Measurements from ENCODE around the gene GNRH2.
"Not testable (repeated sequence)": the region's sequence is repeated elsewhere in the genome, so short reads cannot be mapped to it uniquely, and the experiment has no call there.

GNRH2 gene

DNA sequence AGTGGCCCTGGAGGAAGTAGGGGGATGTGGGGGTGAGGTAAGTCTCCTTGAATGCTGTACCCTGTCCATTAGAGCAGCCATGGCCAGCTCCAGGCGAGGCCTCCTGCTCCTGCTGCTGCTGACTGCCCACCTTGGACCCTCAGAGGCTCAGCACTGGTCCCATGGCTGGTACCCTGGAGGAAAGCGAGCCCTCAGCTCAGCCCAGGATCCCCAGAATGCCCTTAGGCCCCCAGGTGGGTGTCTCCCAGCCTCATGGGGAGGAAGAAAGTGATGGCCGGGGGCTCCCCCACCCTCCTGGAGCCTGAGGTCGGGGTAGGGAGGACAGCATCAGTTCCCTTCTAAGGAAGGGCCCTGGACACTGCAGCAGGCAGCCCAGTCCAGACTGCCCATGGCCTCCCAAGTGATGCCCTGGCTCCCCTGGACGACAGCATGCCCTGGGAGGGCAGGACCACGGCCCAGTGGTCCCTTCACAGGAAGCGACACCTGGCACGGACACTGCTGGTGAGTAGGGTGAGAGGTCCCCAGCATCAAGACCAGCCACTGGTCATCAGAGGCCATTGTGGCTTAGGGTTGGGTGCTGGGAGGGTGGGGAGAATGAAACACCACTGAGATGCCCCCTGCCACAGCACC is 1.0 kb downstream of the GNRH2 start:
- DNase-seq = no peak

DNA sequence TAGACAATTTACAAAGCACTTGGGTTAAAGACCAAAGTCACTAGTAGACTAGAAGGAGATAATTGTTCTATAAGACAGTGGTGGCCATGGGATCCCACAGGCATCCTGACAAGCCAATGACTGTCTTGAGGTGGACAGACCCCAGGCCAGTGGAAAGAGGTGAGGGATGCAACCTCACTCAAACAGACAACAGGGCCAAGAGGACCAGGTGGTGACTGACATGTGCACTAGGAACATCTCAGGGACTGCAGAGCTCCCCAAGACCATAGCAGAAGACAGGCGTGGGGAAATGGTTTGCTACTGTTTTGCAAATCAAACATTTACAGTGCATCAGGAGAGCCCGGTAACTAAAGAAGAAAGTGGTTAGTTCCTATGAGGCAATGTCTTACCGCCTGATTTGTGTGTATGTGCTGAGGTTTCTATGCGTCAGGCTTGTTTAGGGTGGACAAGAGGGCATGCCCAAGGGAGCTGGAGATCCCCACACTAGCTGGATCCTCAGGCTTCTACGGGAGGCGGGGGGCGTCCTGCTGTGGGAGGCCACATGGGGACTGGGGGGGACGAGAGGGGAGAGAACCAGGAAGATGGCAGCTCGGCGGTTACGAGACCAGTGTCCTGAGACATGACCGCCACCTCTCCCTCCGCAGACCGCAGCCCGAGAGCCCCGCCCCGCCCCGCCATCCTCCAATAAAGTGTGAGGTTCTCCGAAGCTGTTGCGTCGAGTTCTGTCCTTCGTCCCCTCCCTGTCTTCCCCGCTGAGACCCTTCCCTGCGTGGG is 1.8 kb downstream of the GNRH2 start:
- peak; percentile 81 for DNase-seq

DNA sequence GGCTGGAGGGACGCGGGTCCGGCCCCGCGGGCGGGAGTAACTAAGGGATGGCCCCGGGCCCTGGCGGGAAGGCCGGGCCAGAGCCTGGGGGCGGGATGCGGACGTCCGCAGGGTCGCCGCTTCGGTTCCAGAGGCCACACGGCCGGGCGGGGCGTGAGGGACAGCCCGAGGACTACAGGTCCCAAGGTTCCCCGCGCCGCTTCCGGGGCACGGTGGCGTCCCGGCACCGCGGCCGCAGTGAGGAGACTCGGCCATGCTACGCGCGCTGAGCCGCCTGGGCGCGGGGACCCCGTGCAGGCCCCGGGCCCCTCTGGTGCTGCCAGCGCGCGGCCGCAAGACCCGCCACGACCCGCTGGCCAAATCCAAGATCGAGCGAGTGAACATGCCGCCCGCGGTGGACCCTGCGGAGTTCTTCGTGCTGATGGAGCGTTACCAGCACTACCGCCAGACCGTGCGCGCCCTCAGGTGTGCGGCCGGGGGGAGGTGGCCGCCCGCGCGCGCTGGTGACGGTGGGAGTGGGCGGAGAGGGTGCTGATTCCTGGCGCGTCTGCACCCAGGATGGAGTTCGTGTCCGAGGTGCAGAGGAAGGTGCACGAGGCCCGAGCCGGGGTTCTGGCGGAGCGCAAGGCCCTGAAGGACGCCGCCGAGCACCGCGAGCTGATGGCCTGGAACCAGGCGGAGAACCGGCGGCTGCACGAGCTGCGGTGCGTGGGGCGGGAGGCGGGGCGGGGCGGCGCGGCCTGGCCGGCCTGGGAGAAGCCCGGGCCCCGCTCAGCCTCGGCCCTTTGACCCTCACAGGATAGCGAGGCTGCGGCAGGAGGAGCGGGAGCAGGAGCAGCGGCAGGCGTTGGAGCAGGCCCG is 2.6 kb downstream of the GNRH2 start, which contains the start of gene MRPS26:
Gene MRPS26 (plus strand): TSS at position 237 of the 861 bp plus-strand sequence. CDS start 17 bp downstream, at position 254.
- peak; percentile 81 for DNase-seq

DNA sequence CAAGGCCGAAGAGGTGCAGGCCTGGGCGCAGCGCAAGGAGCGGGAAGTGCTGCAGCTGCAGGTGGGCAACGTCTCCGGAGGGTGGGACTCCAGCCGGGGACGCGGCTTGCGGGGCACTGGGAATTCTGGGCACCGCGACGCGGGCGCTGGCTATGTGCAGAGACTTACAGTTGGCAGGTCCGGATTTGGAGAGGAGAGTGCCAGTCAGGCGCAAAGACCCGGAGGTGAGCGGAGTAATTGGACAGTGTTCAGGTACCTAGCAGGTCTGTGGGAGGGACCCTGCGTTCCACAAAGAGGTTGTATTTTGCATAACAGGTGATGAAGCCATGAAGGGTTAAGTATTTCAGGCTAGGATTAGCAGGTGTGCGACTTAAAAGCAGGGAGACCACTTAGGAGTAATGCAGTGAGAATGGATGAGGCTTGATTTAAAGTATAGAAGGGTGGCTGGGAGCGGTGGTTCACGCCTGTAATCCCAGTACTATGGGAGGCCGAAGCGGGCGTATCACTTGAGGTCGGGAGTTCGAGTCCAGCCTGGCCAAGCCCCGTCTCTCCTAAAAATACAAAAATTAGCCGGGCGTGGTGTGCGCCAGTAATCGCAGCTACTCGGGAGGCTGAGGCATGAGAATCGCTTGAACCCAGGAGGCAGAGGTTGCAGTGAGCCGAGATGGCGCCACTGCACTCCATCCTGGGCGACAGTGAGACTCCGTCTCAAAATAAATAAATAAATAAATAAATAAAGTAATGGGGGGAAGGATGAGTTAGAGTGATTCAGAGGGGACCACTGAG is 3.4 kb downstream of the GNRH2 start:
- no peak for DNase-seq

DNA sequence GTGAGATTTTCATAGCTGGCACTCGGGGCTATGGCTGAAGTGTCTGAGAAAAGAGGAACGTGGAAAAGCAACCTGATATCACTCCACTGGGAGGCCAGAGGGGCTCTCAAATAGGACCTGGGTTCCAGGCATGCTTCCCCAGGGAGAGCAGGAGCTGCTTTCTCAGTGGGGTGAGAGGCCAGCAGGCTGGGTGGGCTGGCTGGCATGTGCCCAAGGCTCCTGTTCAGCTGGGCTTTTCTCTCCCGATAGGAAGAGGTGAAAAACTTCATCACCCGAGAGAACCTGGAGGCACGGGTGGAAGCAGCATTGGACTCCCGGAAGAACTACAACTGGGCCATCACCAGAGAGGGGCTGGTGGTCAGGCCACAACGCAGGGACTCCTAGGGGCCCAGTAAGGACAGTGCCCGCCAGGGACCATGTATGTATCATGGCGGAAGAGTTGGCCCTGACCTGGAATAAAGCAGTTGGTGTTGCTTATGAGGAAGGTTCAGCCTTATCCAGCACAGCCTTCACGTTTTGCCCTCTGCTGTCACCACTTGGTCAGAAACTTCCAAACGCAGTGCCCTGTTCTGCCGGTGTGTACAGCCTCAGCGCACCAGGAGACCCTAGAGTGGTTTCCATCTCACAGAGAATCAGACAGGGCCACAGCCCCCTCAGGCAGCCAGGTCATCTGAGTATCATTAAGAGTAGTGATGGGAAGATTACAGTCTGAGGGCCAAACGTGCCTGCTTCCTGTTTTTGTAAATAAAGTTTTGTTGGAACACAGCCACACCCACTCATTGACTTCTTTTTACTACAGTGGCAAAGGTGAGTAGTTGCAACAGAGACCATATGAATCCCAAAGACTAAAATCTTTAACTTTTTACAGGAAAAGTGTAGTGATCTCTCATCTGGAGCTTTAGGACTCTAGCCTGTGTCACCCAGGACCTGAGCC is 4.3 kb downstream of the GNRH2 start:
- no peak for DNase-seq

DNA sequence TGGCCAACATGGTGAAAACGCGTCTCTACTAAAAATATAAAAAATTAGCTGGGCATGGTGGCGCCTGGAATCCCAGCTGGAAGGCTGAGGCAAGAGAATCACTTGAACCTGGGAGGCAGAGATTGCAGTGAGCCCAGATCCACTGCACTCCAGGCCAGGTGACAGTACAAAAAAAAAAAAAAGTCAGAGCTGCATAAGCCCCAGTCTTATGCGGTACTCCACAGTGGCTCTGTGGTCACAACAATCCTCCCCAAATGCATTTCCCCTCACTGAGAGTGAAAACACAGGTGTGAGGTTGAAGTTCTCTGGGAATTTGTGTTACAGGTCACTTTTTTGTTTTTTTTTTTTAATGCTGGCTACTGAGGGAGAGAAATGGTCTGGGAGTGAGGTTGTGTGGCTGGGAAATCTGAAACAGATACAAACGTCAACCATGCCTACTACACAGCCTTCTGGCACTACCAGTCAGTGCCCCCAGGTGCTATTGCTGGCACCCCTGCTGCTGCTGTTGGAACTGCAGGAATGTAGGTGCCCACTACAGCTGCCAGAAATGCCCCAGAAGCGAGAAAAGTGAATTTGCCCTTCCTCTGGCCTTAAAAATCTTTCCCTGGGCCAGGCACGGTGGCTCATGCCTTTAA is 8.1 kb downstream of the GNRH2 start:
- DNase-seq = no peak

DNA sequence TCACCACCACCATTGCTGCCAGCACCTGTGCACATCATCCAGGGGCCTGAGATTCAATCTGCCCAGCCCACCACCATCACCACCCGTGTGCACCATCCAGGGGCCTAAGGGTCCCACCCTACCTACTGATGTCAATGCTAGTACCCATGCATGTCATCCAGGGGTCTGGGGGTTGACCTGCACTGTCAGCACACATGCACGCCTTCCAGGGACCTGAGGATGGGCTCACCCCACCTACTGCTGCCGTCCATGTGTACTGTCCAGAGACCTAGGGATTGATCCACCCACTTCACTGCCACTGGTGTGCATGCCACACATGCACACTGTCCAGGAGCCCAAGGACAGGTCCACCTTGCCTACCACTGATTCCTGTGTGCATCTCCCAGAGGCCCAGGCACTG is 16.1 kb downstream of the GNRH2 start:
- no peak for DNase-seq

DNA sequence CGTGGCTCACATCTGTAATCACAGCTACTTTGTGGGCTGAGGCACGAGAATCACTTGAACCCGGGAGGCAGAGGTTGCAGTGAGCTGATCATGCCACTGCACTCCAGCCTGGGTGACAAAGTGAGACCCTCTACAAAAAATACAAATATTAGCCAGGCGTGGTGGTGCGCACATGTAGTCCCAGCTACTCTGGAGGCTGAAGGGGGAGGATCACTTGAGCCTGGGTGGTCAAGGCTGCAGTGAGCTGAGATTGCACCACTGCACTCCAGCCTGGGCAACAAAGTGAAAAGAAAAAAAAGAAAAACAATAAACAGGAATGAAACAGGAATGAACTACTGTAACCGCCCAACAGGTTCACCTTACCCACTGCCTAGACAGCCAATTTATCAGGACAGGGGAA is 20.7 kb downstream of the GNRH2 start:
- DNase-seq = not testable (repeated sequence)

DNA sequence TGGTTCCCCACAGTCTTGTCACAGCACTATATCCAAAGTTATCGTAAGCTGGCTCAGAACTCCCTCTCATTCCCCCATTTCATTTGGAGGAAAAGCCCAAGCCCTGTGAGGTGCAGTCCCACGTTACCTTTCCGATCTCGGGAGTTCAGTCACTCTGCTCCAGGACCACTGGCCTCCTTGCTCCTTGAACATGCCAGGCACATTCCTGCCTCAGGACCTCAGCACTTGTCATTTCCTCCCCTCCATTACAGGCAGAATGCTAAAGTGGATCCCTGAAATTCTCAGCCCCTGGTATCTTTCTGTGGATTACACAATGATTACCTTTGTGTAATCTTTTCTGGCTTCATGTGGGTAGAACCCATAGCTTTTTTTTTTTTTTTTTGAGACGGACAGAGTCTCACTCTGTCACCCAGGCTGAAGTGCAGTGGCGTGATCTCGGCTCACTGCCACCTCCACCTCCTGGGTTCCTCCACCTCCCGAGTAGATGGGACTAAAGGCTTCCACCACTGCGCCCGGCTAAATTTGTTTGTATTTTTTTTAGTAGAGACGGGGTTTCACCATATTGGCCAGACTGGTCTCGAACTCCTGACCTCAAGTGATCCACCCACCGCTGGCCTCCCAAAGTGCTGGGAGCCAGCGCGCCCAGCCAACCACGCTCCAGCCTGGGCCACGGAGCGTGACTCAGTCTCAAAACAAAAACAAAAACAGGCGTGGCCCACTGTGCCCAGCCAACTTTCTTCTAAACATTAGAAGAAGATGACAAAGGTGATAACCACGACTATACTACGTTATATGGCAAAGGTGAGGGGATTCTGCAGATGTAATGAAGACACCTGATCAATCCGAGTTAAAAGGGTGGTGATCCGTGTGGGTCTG is 24.0 kb downstream of the GNRH2 start:
- no peak for DNase-seq

DNA sequence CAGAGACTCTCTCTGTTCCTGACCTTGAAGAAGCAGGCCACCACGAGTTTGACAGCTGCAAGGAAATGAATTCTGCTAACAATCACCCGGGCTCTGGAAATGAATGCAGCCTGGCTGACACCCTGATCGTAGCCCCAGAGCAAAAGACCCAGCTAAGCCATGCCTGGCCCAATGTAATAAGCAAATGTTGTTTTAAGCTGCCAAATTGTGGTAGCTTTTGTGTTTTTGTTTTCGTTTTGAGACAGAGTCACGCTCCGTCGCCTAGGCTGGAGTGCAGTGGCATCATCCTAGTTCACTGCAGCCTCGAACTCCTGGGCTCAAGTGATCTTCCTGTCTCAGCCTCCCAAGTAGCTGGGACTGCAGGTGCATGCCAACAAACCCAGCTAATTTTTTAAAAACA is 24.7 kb downstream of the GNRH2 start:
- no peak for DNase-seq

DNA sequence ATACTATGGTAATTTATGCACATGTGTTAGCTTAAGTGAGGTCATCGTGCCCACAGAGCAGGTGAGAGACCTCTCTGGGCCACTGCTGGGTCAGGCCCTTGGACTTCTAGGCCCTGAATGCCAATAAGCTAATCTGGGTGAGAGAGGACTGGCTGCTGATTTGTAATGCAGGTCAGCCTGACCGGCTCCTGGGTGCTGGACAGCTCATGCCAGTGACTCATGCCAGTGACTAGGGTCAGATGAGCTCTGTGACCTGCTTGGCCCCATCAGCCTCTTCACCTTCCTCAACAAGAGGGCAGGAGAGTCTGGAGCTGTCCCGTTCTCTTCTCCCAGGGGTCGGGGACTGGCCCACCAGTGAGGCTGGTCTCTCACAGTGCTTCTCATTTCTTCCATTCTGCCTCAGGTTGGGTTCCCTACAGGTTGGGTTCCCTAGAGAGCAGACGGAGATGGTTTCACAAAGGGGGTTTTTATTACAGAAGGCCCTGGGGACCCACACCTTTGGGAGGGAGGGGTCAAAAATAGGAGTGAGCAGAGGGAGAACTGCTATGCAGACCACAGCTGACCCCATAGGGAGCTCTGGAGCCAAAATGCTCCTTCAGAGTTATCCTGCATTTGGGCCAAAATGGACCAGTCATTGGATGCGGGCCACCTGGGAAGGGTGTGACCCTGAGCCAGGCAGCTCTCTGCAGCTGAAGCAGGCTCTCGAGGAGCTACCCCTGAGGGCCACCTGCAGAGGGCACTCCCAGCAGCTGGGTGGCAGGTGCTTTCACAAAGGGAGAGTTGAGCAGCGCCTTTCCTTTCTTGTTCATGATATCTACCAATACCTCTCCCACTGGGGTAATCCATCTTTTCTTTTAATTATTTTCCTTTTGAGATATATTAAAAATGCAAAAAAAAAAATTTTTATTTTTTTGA is 25.8 kb downstream of the GNRH2 start:
- DNase-seq = no peak

DNA sequence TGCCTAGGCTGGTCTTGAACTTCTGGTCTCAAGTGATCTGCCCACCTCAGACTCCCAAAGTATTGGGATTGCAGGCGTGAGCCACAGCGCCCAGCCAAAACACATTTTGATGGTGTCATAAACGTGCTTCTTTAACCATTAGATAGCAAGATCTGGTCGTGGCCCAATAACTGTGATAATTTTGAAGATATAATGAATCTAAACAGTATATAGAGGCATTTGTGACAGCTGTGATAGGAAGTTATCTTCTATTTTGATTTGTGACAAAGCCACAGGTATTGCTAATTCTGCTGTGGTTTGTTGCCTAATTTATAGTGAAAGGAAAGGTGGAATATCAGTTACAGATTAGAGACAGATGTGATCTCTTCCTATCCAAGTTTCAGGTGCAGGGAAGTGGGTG is 27.3 kb downstream of the GNRH2 start:
- DNase-seq = no peak

DNA sequence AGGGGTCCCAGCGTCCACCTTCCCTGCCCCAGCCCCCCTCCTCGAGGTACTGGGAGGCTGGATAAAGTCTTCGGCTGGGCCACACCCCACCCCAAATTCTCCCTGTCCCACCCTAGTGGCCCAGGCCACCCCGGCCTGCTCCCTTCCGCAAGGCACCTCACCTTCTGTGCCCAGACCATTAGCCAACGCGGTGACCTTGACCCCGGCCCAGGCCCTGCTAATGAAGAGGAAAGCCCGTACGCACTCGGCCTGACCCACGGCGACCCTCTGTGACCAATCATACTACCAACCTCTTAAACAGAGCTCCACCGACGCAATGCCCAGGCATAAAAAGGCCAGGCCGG is 27.8 kb downstream of the GNRH2 start:
- no peak for DNase-seq

DNA sequence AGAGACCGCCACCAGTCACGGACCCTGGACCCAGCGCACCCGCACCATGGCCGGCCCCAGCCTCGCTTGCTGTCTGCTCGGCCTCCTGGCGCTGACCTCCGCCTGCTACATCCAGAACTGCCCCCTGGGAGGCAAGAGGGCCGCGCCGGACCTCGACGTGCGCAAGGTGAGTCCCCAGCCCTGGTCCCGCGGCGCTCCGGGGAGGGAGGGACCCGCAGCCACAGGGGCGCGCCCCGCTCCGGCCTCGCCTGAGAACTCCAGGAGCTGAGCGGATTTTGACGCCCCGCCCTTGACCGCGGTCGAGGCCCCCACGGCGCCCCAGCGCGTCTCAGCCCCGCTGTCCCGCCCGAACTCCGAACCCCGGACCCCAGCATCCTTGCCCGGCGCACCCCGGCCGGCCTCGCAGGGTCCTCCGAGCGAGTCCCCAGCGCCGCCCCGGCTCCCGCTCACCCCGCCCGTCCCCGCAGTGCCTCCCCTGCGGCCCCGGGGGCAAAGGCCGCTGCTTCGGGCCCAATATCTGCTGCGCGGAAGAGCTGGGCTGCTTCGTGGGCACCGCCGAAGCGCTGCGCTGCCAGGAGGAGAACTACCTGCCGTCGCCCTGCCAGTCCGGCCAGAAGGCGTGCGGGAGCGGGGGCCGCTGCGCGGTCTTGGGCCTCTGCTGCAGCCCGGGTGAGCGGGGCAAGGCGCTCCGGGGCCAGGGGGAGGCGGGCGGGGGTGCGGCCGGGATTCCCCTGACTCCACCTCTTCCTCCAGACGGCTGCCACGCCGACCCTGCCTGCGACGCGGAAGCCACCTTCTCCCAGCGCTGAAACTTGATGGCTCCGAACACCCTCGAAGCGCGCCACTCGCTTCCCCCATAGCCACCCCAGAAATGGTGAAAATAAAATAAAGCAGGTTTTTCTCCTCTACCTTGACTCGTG is 28.4 kb downstream of the GNRH2 start, which contains the start of gene OXT:
Gene OXT (plus strand): TSS at position 11 of the 920 bp plus-strand sequence. CDS start 36 bp downstream, at position 47.
- no peak for DNase-seq

DNA sequence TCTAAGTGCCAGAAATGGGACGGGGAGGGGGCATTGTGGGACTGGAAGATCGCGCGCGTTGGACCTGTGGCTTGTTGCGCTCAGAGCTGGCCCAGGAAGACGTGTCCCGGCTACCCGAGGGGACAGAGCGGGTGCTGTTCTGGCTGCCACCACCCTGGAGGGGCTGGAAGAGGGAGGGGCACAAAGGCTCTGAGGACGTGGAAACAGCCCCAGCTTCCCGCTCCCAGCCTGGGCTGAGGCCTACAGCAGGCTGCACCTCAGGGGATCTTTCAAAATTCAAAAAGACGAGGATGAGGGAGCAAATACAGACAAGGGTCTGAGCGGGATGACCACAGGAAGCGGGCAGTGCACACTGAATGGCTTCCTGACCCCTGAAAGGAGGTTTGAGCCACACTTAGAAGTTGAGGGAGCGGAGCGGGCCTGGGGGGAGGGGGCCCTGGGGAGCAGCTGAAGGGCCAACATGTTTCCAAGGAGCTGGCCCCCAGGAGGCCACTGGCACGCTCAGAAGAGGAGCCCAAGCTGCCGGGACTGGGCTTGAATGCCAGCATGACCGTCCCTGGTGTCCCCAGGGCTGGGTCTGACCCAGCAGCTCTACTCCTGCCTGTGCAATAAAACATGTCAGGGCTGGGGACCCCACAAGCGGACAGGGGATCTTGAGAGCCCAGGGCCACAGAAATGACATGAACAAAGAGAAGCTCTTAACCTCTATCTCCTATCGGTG is 29.3 kb downstream of the GNRH2 start:
- no peak for DNase-seq

DNA sequence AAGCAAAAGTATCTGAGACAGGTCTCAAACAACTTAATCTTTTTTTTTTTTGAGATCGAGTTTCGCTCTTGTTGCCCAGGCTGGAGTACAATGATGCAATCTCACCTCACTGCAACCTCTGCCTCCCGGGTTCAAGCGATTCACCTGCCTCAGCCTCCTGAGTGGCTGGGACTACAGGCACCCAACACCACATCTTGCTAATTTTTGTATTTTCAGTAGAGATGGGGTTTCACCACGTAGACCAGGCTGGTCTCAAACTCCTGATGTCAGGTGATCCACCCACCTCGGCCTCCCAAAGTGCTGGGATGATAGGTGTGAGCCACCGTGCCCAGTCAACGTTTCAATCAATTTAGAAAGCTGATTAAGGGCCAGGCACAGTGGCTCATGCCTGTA is 29.8 kb downstream of the GNRH2 start:
- not testable (repeated sequence) for DNase-seq

DNA sequence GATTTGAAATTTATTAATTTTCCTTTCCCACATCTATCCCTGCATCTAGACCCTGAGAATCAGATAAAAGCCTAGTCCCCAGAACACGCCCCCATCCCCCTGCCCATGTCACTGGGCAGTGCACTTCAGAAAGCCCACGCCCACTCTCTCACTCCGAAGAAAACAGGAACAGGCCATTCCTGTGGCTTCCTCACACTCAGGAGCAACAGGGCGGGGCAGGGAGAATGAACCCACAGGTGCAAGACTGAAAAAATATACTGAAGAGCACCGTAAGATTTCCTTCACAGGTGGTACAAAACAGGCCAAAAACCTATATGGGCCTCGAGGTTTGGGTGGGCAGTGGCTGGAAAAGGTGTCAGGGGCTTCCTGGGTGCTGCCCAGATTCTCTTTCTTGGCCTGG is 31.4 kb downstream of the GNRH2 start:
- DNase-seq = no peak
